ENCODE results near the gene OR2G3. TPM values are rescaled to one million over a fixed set of nuclear protein-coding genes. Genes with fewer than 3 reads are reported as not detected.

Gene OR2G3

GRCh38 chr1:247646867-247647266 is 41.5 kb downstream of the OR2G3 start:
- Histone ChIP-seq H4K91ac (ENCODE audit: low read depth, low read length, poor library complexity) (no peak overlapping the region), H3K79me1 (ENCODE audit: low read depth, low read length) (no peaks in the 10 kb centered on the region), H3K18ac (ENCODE audit: low read length) (no peak overlapping the region), H3K4me3 (ENCODE audit: low read length in 2 of 2) (no peak overlapping the region), H2BK15ac (ENCODE audit: low read length) (no peak overlapping the region), H4K8ac (ENCODE audit: low read depth, low read length) (no peak overlapping the region), H3K14ac (ENCODE audit: low read length) (no peak overlapping the region), H2BK5ac (ENCODE audit: low read length) (no peak overlapping the region), H2BK120ac (ENCODE audit: low read depth, low read length) (no peak overlapping the region), H3K4ac (ENCODE audit: low read length) (no peak overlapping the region), H2AFZ (ENCODE audit: low read length) (no peak overlapping the region), H3K4me1 (ENCODE audit: control insufficient read depth in 2 of 2, insufficient read depth in 1 of 2, low read depth in 1 of 2, low read length in 2 of 2) (peaks cover 4 to 10% of the 10 kb centered on the region in 2 donors), H3K23ac (ENCODE audit: low read depth, low read length, poor library complexity) (no peak overlapping the region), H3K36me3 (replicated peaks in 1 of 2; ENCODE audit: control insufficient read depth in 2 of 2, insufficient read depth in 2 of 2, low read length in 2 of 2) (no peaks in the 10 kb centered on the region), H3K27ac (replicated peaks; ENCODE audit: low read length) (no peak overlapping the region), H3K27me3 (ENCODE audit: control insufficient read depth in 3 of 3, insufficient read depth in 3 of 3, low read depth in 1 of 3, low read length in 3 of 3) (peaks cover 0 to 4% (median 0%) of the 10 kb centered on the region in 3 experiments), H2AK5ac (ENCODE audit: low read depth, low read length) (no peak overlapping the region), H3K9ac (ENCODE audit: low read depth, low read length, poor library complexity) (no peak overlapping the region), H3K4me2 (ENCODE audit: insufficient read depth, low read length, poor library complexity, severe bottlenecking) (no peak overlapping the region), H3K9me3 (replicated peaks in 1 of 2; ENCODE audit: control insufficient read depth in 2 of 2, insufficient read depth in 1 of 2, low read depth in 1 of 2, low read length in 2 of 2) (no peaks in the 10 kb centered on the region), H2BK12ac (ENCODE audit: low read length) (no peak overlapping the region)
- no CpG with 5 or more reads among the region's 4 CpGs for WGBS, 2 donors (ENCODE audit: extremely low coverage in 2 of 2, insufficient read length in 2 of 2, insufficient replicate concordance in 1 of 2)
- DNase-seq (ENCODE audit: low spot score) = no peak

- H3K27ac ChIP-seq (replicated peaks; ENCODE audit: low read length) = peak overlapping the region; percentile 51
- no peak overlapping the region for H2AFZ ChIP-seq (ENCODE audit: low read length)
- H3K36me3 ChIP-seq (replicated peaks in 1 of 2; ENCODE audit: control insufficient read depth in 2 of 2, insufficient read depth in 2 of 2, low read length in 2 of 2) = no peaks in the 10 kb centered on the region
- H3K23ac ChIP-seq (ENCODE audit: low read depth, low read length, poor library complexity) = no peak overlapping the region
- H2BK5ac ChIP-seq (ENCODE audit: low read length) = no peak overlapping the region
- H3K27me3 ChIP-seq (ENCODE audit: control insufficient read depth in 3 of 3, insufficient read depth in 3 of 3, low read depth in 1 of 3, low read length in 3 of 3) = peaks cover 0 to 4% (median 0%) of the 10 kb centered on the region in 3 experiments
- WGBS, 2 donors (ENCODE audit: extremely low coverage in 2 of 2, insufficient read length in 2 of 2, insufficient replicate concordance in 1 of 2) = no CpG with 5 or more reads among the region's 2 CpGs
- no peak overlapping the region for H3K14ac ChIP-seq (ENCODE audit: low read length)
- no peak overlapping the region for H2BK120ac ChIP-seq (ENCODE audit: low read depth, low read length)
- no peak overlapping the region for H3K4me3 ChIP-seq (ENCODE audit: low read length in 2 of 2)
- no peak overlapping the region for H4K91ac ChIP-seq (ENCODE audit: low read depth, low read length, poor library complexity)
- H3K4ac ChIP-seq (ENCODE audit: low read length) = no peak overlapping the region
- H3K9me3 ChIP-seq (replicated peaks in 1 of 2; ENCODE audit: control insufficient read depth in 2 of 2, insufficient read depth in 1 of 2, low read depth in 1 of 2, low read length in 2 of 2) = no peaks in the 10 kb centered on the region
- no peak overlapping the region for H3K18ac ChIP-seq (ENCODE audit: low read length)
- H2BK12ac ChIP-seq (ENCODE audit: low read length) = no peak overlapping the region
- peaks cover 4 to 10% of the 10 kb centered on the region in 2 donors for H3K4me1 ChIP-seq (ENCODE audit: control insufficient read depth in 2 of 2, insufficient read depth in 1 of 2, low read depth in 1 of 2, low read length in 2 of 2)
- H4K8ac ChIP-seq (ENCODE audit: low read depth, low read length) = no peak overlapping the region
- DNase-seq (ENCODE audit: low spot score) = peak; percentile 35
- no peak overlapping the region for H2AK5ac ChIP-seq (ENCODE audit: low read depth, low read length)
- no peak overlapping the region for H3K9ac ChIP-seq (ENCODE audit: low read depth, low read length, poor library complexity)
- no peak overlapping the region for H3K4me2 ChIP-seq (ENCODE audit: insufficient read depth, low read length, poor library complexity, severe bottlenecking)
- no peaks in the 10 kb centered on the region for H3K79me1 ChIP-seq (ENCODE audit: low read depth, low read length)
- H2BK15ac ChIP-seq (ENCODE audit: low read length) = no peak overlapping the region
Observed at GRCh38 chr1:247647864-247648263, 42.5 kb downstream of the OR2G3 start.

GRCh38 chr1:247653040-247653439 is 47.7 kb downstream of the OR2G3 start:
- Histone ChIP-seq H2BK15ac (ENCODE audit: low read length) (no peak overlapping the region), H3K14ac (ENCODE audit: low read length) (no peak overlapping the region), H3K79me1 (ENCODE audit: low read depth, low read length) (no peaks in the 10 kb centered on the region), H2BK5ac (ENCODE audit: low read length) (no peak overlapping the region), H2BK120ac (ENCODE audit: low read depth, low read length) (no peak overlapping the region), H2BK12ac (ENCODE audit: low read length) (no peak overlapping the region), H3K4me1 (ENCODE audit: control insufficient read depth in 2 of 2, insufficient read depth in 1 of 2, low read depth in 1 of 2, low read length in 2 of 2) (peaks cover 0 to 3% of the 10 kb centered on the region in 2 donors), H4K91ac (ENCODE audit: low read depth, low read length, poor library complexity) (no peak overlapping the region), H3K36me3 (replicated peaks in 1 of 2; ENCODE audit: control insufficient read depth in 2 of 2, insufficient read depth in 2 of 2, low read length in 2 of 2) (no peaks in the 10 kb centered on the region), H4K8ac (ENCODE audit: low read depth, low read length) (no peak overlapping the region), H2AK5ac (ENCODE audit: low read depth, low read length) (no peak overlapping the region), H3K18ac (ENCODE audit: low read length) (no peak overlapping the region), H2AFZ (ENCODE audit: low read length) (no peak overlapping the region), H3K27ac (replicated peaks; ENCODE audit: low read length) (no peak overlapping the region), H3K4ac (ENCODE audit: low read length) (no peak overlapping the region), H3K27me3 (ENCODE audit: control insufficient read depth in 3 of 3, insufficient read depth in 3 of 3, low read depth in 1 of 3, low read length in 3 of 3) (peaks cover 0 to 4% (median 0%) of the 10 kb centered on the region in 3 experiments), H3K9ac (ENCODE audit: low read depth, low read length, poor library complexity) (no peak overlapping the region), H3K23ac (ENCODE audit: low read depth, low read length, poor library complexity) (no peak overlapping the region), H3K4me2 (ENCODE audit: insufficient read depth, low read length, poor library complexity, severe bottlenecking) (no peak overlapping the region), H3K4me3 (ENCODE audit: low read length in 2 of 2) (no peak overlapping the region), H3K9me3 (replicated peaks in 1 of 2; ENCODE audit: control insufficient read depth in 2 of 2, insufficient read depth in 1 of 2, low read depth in 1 of 2, low read length in 2 of 2) (no peaks in the 10 kb centered on the region)
- DNase-seq (ENCODE audit: low spot score) = no peak
- WGBS, 2 donors (ENCODE audit: extremely low coverage in 2 of 2, insufficient read length in 2 of 2, insufficient replicate concordance in 1 of 2) = no CpG with 5 or more reads among the region's 1 CpG

Small RNA genes within 50 kb of the gene (small RNA-seq; reads per million reads assigned to genes)
- gene RF00026 (ENCODE audit: insufficient read depth) = not detected
